Parathyroid adenoma (tissue), 2 donors: ENCODE data around the gene SIX3.

Source experiments
- H2AFZ ChIP-seq: fragments of 300-600 bp; sonication (generic); one replicate; pipeline ENCODE4 v1.7.0; 2017; ENCODE audit warnings: antibody characterized with exemption, mild to moderate bottlenecking
- H3K27ac ChIP-seq: fragments of 300-600 bp; sonication (generic); one replicate; pipeline ENCODE4 v1.7.0; 2017
- H3K27me3 ChIP-seq: fragments of 300-600 bp; sonication (generic); one replicate; pipeline ENCODE4 v1.7.0; 2017; ENCODE audit warnings: low read length; ENCODE audit not compliant: control insufficient read depth, insufficient read depth
- H3K36me3 ChIP-seq: fragments of 300-600 bp; sonication (generic); one replicate; pipeline ENCODE4 v1.7.0; 2017; ENCODE audit warnings: low read length; ENCODE audit not compliant: control insufficient read depth, insufficient read depth
- H3K4me1 ChIP-seq: fragments of 300-600 bp; sonication (generic); one replicate; pipeline ENCODE4 v1.7.0; 2017; ENCODE audit warnings: control low read depth
- H3K4me2 ChIP-seq: fragments of 300-600 bp; sonication (generic); one replicate; pipeline ENCODE4 v1.7.0; 2017; ENCODE audit warnings: low read length
- H3K4me3 ChIP-seq: fragments of 300-600 bp; sonication (generic); one replicate; pipeline ENCODE4 v1.7.0; 2017; ENCODE audit warnings: low read depth, low read length
- H3K79me2 ChIP-seq: fragments of 300-600 bp; sonication (generic); one replicate; pipeline ENCODE4 v1.7.0; 2017; ENCODE audit warnings: control low read depth
- H3K9ac ChIP-seq: fragments of 300-600 bp; sonication (generic); one replicate; pipeline ENCODE4 v1.7.0; 2017; ENCODE audit warnings: mild to moderate bottlenecking
- H3K9me3 ChIP-seq: fragments of 300-600 bp; sonication (generic); one replicate; pipeline ENCODE4 v1.7.0; 2017; ENCODE audit warnings: low read length; ENCODE audit not compliant: control insufficient read depth
- TF ChIP-seq, protein P1 (sequence below): fragments of 300-600 bp; sonication (generic); IDR thresholded peaks from one replicate; pipeline ENCODE4 v1.7.0; 2017; ENCODE audit warnings: antibody characterized with exemption, mild to moderate bottlenecking
- donor health status: primary hyperparathyroidism.

SIX3 gene

DNA sequence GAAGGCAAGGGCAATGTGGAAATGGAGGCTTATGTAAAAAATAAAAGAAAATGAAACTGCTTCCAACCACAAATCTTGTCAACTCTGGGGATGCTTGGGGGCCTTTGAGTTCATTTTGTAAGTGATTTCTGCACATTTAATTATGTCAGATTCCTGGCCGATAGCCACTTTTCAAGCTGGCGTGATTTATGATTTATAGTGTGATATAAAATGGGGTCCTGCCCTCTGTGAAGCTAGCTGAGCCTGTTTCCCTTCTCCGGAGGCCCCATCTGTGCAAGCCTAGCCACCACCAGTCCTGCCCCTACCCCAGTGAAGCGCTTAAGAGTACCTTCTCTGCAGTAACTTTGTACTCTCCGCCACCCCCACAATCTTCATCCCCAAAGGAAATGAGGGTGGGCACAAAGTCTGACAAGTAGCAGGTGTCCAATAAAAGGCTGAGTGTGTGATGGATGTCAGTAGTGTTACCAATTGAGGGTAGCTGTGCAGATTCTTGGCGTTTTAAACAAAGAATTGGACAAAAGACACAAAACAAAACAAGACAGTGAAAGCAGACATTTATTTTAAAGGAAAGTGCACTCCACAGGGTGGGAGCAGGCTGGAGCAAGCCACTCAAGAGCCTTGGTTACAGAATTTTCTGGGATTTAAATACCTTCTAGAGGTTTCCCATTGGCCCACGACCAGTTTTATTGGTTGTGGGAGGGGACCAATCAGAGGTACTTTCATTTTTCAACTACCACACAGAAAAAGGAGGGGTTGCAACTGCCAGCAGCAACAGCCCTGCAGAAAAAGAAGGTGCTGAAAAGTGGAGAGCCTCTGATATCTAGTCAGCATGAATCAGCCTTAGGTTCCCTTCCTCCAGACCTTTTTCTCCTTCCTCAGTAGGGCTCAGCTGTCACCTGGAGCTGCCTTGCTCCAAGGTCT lies 39.0 kb upstream of the SIX3 start:
- TF ChIP-seq, protein P1, sequence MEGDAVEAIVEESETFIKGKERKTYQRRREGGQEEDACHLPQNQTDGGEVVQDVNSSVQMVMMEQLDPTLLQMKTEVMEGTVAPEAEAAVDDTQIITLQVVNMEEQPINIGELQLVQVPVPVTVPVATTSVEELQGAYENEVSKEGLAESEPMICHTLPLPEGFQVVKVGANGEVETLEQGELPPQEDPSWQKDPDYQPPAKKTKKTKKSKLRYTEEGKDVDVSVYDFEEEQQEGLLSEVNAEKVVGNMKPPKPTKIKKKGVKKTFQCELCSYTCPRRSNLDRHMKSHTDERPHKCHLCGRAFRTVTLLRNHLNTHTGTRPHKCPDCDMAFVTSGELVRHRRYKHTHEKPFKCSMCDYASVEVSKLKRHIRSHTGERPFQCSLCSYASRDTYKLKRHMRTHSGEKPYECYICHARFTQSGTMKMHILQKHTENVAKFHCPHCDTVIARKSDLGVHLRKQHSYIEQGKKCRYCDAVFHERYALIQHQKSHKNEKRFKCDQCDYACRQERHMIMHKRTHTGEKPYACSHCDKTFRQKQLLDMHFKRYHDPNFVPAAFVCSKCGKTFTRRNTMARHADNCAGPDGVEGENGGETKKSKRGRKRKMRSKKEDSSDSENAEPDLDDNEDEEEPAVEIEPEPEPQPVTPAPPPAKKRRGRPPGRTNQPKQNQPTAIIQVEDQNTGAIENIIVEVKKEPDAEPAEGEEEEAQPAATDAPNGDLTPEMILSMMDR = no peak
- Histone ChIP-seq H3K4me1 (no peaks in the 10 kb centered on the region), H3K27me3 (no peaks in the 10 kb centered on the region), H3K79me2 (no peaks in the 10 kb centered on the region), H3K4me2 (no peak overlapping the region), H3K27ac (no peak overlapping the region), H3K36me3 (no peaks in the 10 kb centered on the region), H3K9ac (no peak overlapping the region), H2AFZ (no peak overlapping the region), H3K9me3 (no peaks in the 10 kb centered on the region), H3K4me3 (no peak overlapping the region)

DNA sequence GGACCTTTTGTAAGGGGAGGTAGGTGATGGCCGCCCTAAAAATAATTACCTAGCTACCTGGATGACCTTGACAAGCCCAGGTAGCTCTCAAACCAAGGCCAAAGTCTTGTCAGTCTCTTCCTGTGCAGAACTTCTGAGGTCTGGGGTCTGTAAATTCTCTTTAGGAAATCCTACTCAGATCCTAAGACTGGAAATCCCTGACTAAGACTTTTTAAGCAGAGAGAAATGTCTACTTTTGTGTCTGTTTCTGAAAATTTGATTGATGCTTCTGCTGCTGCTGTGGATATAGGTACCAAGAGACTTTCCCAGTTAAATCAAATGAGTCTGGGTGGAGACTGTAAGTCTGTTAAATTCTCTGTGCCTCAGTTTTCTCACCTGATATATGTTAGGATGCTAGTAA lies 36.9 kb upstream of the SIX3 start:
- H3K27me3 ChIP-seq = no peaks in the 10 kb centered on the region

DNA sequence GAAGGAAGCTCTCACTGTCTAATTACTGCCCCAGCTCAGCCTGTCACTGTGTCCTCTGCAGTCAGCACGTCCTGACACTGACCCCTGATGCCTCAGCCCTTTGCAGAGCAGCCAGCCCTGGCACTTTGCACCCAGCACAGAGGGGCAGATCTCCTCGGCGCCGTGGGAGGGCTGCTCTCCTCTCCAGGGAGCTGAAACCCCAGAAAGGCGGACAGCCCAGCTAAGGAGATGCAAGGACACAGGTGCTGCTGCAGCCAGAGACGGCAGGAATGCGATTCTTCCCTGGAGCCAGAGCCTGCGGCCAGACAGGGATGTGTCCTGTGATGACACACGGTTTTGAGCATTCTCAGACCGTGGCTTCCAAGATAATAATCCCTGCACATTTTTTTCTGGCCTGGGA lies 34.5 kb upstream of the SIX3 start:
- Histone ChIP-seq H3K9me3 (no peaks in the 10 kb centered on the region), H3K27me3 (no peaks in the 10 kb centered on the region), H3K79me2 (no peaks in the 10 kb centered on the region), H3K4me1 (no peaks in the 10 kb centered on the region), H3K9ac (no peak overlapping the region), H3K27ac (no peak overlapping the region), H2AFZ (no peak overlapping the region), H3K4me2 (no peak overlapping the region), H3K36me3 (no peaks in the 10 kb centered on the region), H3K4me3 (no peak overlapping the region)
- TF ChIP-seq, protein P1 = no peak

More for the DNA sequence above, 36.9 kb upstream of the SIX3 start:
- Histone ChIP-seq H3K4me1 (no peaks in the 10 kb centered on the region), H3K27ac (no peak overlapping the region), H3K79me2 (no peaks in the 10 kb centered on the region), H2AFZ (no peak overlapping the region), H3K4me3 (no peak overlapping the region), H3K36me3 (no peaks in the 10 kb centered on the region), H3K9ac (no peak overlapping the region), H3K4me2 (no peak overlapping the region), H3K9me3 (no peaks in the 10 kb centered on the region)
- TF ChIP-seq, protein P1 = no peak

DNA sequence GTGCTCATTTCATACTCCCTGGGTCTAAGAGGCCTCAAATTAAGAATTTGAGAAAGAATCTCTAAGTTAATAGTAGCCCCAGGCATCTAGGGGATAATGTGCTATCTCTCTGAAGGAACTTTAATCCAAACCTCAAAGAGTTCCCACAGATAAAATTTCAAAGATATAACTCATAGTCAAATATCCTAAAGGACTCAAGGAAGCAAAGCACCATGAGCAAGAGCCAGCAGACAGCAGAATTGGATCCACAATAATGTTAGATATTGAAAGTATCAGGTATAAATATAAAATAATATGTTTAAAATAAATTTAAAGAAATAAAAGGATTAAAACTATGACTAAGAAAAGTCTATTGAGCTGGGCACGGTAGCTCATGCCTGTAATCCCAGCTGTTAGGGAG lies 31.7 kb upstream of the SIX3 start:
- H3K4me1 ChIP-seq = no peaks in the 10 kb centered on the region
- H3K27me3 ChIP-seq = no peaks in the 10 kb centered on the region
- H2AFZ ChIP-seq = no peak overlapping the region
- no peak overlapping the region for H3K9ac ChIP-seq
- H3K79me2 ChIP-seq = no peaks in the 10 kb centered on the region
- no peak overlapping the region for H3K27ac ChIP-seq
- H3K4me2 ChIP-seq = no peak overlapping the region
- no peaks in the 10 kb centered on the region for H3K9me3 ChIP-seq
- no peaks in the 10 kb centered on the region for H3K36me3 ChIP-seq
- no peak overlapping the region for H3K4me3 ChIP-seq
- TF ChIP-seq, protein P1 = no peak

DNA sequence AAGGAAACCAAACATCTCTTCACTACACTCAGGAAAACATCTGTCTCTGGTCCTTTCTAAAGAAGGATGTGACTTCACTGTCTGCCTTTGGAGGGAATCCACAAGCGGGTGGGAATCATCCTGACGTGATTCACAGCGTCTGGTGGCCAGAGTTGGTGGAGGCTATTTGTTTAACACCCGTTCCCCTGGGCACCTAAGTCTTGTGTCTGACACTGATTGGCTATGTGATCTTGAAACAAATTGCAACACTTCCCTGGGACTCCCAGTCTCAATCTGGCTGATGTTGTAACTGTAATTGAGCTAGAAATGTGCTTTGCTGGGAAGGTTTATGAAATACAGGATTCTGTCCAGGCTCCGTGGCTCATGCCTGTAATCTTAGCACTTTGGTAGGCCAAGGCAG lies 28.8 kb upstream of the SIX3 start:
- H3K27ac ChIP-seq = no peak overlapping the region
- no peaks in the 10 kb centered on the region for H3K4me1 ChIP-seq
- H2AFZ ChIP-seq = no peak overlapping the region
- no peak overlapping the region for H3K9ac ChIP-seq
- no peak overlapping the region for H3K4me3 ChIP-seq
- TF ChIP-seq, protein P1 = no peak
- no peaks in the 10 kb centered on the region for H3K9me3 ChIP-seq
- no peaks in the 10 kb centered on the region for H3K27me3 ChIP-seq
- H3K4me2 ChIP-seq = no peak overlapping the region
- no peaks in the 10 kb centered on the region for H3K36me3 ChIP-seq
- H3K79me2 ChIP-seq = no peaks in the 10 kb centered on the region
